GM18861 (cell line): ENCODE results near the gene ERMARD.

Experiments used
- ATAC-seq: cut with Tn5 transposase; IDR thresholded peaks from one replicate; pipeline ENCODE4 v1.9.1; 2021; ENCODE audit not compliant: unreplicated experiment

ERMARD gene

DNA sequence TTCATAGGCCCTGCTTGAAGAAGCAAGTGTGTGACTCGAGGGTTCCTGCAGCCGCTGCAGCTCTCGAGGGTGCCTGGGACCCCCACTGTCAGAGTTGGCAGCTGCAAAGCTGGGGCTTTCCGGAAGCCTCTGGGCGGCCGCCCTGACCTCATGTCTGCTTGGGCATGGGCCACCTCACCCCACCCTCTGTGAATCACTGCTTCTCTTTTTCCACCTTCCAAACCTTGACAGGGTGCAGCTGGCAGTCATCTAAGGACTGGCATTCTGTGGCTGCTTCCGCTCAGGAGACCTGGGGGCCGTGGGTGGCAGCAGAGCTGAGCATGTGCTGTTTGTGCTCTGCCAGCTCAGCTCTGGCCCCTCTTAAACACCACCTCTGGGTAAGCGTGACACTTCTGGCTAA is 32.0 kb downstream of the ERMARD start:
- no peak for ATAC-seq

DNA sequence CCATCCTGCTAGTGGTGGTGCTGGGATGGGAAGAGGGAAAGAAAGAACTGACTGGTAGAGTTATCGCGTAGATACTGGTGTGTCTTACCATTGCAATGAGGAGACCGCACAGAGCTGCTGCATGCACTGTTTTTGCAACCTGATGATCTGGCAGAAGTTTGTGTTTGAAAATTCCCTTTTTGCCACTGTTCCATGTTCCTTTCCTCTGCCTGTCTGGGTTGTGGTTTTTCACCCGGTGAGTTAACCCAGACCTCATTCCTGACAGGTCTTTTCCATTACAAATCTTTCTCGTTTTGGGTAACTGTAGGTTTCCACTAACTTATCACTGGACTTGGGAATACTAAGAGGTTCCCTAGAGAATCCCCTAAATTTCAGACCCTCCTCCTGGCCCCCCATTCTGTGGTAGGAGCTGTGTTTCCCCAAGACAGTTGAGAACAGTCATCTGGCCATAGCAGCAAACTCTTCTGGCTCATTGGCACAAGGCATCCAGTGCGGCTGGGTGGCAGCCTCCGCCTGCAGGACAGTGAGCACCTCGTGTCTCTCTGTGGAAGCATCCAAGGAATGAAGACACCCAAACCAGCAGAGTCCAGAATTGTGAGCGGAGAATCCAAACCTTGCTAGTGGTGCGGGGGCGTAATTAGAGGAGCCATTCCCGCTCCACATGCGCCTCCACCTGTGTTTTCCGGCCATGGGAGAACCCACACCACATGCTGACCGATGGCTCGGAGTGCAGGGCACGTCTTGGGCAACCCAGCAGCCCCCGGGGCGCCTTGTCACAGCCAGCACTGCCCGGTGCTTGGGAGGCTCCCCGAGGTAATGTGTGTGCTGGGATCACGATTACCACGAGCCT is 32.8 kb downstream of the ERMARD start:
- ATAC-seq, result no peak

DNA sequence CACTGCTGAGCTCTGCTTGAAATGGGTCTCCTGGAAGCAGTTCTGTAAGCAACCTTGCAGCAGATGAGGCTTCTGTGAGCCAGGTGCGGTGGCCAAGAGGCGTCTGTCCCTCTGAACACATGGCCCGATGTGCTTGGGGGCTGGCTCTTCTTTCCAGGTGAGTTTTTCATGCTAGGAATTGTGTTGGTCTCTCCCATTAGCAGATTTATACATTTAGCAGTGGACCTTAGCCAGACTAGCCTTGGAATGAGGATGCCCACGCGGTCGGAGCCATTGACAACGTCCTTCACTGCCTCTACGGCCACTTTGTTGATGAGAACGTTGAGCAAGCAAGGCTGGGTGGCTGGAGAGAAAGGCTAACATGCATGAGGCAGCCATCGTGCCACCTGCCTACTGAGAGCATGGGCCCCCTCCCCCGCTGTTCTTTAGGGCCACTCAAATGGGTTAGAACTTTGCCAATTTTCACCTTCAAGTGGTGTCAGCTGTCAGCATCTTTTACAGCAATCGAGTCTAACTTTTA is 33.5 kb downstream of the ERMARD start:
- no peak for ATAC-seq

GRCh38 chr6:169785566-169785965 is 34.1 kb downstream of the ERMARD start:
- no peak for ATAC-seq

DNA sequence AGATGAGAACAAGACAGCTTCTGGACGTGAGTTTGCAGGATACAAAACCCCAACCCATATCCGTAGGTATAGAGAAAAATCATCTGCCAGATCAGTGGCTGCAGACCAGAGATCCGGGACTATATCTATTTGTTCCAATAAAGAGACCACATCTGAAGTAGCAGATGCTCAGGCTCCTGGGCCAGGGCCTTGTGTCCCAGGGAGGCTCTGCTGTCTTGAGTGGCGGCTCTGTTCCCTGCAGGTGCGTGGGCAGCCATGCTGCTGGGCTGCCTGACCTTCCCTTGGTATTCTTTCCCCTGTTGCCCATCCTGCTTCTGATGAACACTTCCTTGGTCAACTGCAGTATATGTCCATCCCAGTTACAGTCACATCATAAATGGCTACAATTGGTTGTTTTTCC is 34.9 kb downstream of the ERMARD start:
- no peak for ATAC-seq

GRCh38 chr6:169787797-169788196 is 36.4 kb downstream of the ERMARD start:
- ATAC-seq, result no peak

- no peak for ATAC-seq
Observed at GRCh38 chr6:169788809-169789145, 37.4 kb downstream of the ERMARD start.

DNA sequence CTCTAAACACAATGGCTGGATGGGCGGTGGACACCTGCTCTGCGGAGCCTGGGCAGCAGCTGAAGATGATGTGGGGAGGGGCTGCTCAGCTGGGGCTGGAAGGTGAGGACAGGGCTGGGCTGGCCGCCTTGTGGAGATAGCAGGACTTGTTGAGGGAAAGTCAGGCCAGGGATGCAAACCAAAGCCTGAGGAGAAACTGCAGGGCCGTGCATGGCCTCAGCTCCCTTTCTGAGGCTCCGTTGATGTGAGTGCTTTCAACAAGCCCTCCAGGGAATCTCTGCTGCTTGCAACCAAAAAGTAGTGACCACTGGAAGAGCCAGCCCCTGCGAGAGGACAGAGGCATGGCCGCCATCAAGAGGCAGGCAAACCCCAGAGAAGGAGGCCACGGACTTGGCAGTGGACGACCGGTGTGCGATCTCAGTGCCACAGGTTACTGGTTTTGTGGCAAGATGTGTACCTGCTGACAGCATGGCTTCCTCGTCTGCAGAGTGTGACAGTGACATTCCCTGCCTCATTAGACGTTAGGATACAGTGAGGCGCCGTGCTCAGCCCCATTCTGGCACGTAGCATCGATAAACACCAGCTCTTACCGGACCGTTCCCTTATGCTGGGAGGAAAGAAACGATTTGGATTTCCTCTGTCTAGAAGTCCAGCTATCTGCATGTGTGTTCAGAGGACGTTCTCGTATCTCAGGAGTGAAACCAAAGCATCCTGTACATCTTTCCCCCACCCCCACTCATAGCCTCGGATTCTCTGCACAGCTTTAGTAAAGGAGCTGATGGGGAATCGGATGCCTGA is 37.9 kb downstream of the ERMARD start:
- no peak for ATAC-seq

- peak; percentile 86 for ATAC-seq
Observed at GRCh38 chr6:169789944-169790927, 38.8 kb downstream of the ERMARD start.

DNA sequence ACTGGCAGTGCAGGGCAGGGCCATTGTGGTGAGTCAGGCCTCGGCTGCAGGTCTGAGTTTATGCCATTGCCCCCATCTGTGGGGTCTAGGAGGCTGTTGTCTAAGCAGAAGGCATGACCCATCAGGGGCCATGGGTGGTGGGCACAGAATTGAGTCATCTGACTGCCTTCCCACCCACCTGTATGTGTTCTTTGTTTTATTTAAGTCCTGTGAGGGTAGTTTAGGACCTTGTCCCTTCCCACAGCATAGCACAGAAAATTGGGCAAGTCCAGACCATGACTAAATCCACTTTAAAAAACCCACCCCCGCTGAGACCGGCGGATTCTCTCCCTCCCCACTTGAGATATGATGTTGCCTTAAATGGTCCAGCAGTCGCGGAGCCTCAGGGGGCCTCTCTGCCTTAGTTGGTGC is 40.3 kb downstream of the ERMARD start:
- ATAC-seq, result no peak

DNA sequence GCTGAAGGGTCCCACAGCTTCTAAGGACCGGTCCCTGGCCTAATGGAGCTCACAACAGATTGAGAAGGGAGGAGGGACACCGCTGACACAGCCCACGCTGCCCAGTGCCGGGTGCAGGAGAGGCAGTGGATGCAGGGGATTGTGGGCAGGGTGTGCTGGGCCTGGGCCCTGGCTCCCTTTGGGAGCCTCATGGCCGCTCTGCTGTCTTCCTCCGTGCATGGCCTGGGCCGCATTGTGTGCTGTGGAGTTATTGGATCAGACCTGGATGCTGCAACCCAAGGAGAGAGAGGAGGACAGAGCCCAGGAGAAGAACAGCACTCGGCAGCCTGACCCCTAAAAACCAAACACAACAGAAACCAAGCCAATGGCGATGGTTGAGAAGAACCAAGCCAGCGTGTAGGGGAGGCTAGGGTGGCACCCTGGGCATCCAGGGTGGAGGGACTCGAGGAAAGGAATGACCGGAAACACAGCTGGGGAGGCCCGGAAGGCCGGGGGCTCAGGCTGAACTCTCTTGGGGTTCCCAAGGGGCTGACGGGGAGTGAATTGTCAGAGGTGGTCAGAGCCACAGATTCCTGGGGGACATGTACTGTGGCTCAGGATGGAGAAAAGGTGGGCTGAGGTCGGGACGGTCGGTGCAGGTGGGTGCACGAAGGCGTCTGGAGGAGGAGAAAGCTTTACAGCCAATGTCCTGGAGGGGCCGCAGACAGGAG is 41.0 kb downstream of the ERMARD start:
- no peak for ATAC-seq

GRCh38 chr6:169793408-169793807 is 42.0 kb downstream of the ERMARD start:
- ATAC-seq, result no peak

DNA sequence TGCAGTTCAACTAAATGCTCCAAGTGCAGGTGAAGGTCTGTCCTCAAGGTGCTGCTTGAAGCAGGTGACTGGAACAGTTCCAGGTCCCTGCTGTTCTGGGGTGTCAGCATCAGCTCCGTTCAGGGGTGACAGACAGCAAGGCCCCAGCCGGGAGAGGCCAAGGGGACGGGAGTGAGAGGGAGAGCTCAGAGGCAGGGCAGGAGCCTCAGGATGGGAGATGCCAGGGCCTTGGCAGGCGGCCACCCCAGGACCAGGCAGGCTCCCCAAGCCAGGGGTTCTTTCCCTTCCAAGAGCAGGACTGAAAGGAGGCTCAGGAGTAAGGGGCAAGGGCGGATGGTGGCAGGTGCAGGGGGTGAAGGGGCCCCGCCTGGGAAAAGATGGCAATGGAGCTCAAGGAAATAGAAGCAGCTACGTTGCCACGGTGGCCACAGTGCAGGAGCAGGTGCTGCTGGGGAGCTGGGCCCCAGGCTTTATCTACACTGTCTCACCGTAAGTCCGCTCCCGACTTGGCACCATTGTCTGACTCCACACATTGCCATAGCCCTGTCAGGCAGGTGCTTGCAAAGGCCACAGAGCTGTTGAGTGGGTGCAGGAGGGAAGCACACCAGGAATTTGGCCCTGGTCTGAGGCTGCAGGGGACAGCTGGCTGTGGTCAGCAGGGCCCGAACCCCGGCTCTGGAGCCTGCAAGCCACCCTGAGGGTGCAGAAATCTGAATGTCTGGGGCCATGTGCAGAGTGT is 43.1 kb downstream of the ERMARD start:
- no peak for ATAC-seq

- no peak for ATAC-seq
Observed at GRCh38 chr6:169795196-169795595, 43.8 kb downstream of the ERMARD start.

GRCh38 chr6:169798764-169799473 is 47.5 kb downstream of the ERMARD start:
- no peak for ATAC-seq

DNA sequence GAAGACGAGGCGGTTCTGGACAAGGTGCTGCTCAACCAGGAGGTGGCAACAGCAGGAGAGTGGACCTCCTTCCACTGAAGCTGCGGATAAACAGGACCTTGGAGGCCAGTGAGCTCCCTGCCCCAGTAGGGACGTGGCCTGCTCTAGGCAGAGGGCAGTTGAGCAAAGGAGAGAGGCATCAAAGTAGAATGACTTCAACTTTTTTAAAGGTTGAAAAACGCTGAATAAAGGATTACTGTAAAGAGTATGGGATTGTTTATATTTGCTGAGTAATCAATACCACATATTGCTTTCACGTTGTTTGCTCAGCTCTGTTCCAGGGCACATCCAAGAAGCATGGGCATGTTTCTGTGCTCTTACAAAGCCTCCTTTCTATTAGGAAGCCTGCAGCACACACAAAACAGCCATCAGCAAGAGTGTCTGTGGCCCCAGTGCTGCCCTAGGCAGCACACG is 48.1 kb downstream of the ERMARD start:
- no peak for ATAC-seq

DNA sequence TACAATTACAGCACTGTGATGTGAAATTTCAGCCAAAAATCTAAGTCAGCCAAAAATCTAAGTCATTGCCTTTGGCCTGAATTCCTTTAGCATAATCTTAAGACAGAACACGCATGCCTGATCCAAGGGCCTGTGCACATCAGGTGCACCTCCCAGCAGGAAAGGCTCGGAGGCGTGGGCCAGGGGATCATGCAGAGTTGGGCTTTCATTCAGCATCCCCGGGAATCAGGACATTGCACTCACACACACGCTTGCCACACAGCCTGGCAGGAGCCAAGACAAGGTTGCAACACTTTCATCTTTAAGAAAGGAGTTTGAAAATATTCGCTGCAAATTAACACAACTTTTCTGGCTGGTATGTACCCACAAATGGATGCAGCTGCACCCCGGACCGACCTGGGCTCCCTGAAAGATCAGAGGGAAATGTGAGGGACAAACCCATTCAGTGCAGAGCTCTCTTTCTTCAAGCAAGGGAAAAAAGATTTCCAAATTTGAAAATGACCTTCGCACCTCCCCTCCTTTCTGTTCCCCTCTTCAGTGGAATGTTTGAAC is 48.8 kb downstream of the ERMARD start:
- no peak for ATAC-seq

GRCh38 chr6:169800668-169801395 is 49.4 kb downstream of the ERMARD start:
- ATAC-seq, result no peak
